Measurements from ENCODE around the gene SYNDIG1.

DNA sequence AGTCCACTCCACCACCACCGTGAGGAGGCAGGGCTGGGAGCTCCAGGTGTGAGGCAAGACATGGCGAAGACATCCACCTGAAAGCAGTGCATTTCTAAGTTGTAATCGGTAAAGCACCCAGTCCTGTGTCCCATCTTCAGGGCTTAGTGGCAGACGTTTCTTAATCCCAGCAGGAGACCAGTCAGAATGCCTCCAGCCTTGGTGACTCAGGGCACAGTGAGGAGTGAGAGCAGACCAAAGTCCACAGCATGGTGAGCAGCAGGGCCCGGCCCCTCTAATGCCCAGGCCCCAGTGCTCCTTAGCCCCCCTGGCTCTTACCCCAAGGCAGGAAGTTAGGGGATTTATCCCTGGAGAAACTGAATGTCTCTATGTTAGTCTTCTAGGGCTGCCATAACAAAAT, 183.9 kb downstream of the SYNDIG1 start:
- TF ChIP-seq, protein P1, sequence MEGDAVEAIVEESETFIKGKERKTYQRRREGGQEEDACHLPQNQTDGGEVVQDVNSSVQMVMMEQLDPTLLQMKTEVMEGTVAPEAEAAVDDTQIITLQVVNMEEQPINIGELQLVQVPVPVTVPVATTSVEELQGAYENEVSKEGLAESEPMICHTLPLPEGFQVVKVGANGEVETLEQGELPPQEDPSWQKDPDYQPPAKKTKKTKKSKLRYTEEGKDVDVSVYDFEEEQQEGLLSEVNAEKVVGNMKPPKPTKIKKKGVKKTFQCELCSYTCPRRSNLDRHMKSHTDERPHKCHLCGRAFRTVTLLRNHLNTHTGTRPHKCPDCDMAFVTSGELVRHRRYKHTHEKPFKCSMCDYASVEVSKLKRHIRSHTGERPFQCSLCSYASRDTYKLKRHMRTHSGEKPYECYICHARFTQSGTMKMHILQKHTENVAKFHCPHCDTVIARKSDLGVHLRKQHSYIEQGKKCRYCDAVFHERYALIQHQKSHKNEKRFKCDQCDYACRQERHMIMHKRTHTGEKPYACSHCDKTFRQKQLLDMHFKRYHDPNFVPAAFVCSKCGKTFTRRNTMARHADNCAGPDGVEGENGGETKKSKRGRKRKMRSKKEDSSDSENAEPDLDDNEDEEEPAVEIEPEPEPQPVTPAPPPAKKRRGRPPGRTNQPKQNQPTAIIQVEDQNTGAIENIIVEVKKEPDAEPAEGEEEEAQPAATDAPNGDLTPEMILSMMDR (conservative IDR thresholded peaks at IDR 0.05; ENCODE audit: low read depth, low read length), result no peak
- TF ChIP-seq POLR2A (IDR thresholded peaks at IDR 0.05; ENCODE audit: low read depth, low read length), result no peak

All from IMR-90 (cell line).